ENCODE measurements around the gene ZYG11A. TPM values are rescaled to one million over a fixed set of nuclear protein-coding genes. Genes with fewer than 3 reads are reported as not detected.

ZYG11A gene
- total RNA-seq, 2 donors from 2014 or later, result 0.87 to 6.6 TPM

DNA sequence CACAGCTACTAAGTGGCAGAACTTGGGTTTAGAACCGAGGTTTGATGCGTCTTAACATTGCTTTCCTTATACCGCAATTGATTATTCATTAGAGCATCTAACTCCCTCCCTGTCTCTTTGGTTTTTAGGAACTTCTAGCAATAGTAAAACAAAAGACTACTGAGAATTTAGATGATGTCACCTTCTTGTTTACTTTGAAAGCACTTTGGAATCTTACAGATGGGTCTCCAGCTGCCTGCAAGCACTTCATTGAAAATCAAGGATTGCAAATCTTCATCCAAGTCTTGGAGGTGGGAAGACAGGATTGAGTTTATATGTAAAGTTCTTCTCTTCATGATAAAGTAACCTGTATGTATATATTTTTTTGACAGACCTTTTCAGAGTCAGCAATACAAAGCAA, 35.0 kb downstream of the ZYG11A start:
- intact Hi-C loops (cut with DNase I), result no loop called here
- no peaks in the 10 kb centered on the region for H3K36me3 ChIP-seq

DNA sequence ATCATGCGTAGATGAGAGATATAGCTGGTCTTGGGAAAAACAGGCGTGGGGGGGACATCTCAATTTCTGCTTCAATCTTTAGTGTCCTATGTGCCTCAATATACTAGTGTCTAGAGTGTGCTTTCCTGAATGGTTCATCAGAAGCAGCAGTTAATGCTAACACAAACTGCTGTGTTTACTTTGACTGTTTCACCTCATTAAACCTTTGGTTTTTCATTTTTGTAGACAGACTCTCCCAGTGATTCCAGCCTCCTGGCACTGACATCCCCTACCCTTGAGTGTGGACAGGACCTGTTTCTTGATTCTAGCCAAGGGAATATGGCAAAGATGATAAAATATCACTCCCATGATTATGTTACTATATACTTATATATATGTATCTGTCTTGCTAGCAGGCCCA, 37.6 kb downstream of the ZYG11A start:
- intact Hi-C loops (cut with DNase I), result no loop called here
- H3K27me3 ChIP-seq (replicated peaks; ENCODE audit: insufficient read depth), result no peaks in the 10 kb centered on the region
- no peaks in the 10 kb centered on the region for H3K4me1 ChIP-seq (replicated peaks)
- peak; percentile 51 for TF ChIP-seq POLR2AphosphoS5 (IDR thresholded peaks at IDR 0.05)
- no peak for TF ChIP-seq POLR2A (IDR thresholded peaks at IDR 0.05)
- no peaks in the 10 kb centered on the region for H3K36me3 ChIP-seq
- no peak for DNase-seq (ENCODE audit: low spot score)
- peak overlapping the region; percentile 32 to 54 for H3K27ac ChIP-seq
- 84% methylated on average over 2 of the region's 2 CpGs for WGBS
- H3K9me3 ChIP-seq, result no peaks in the 10 kb centered on the region
- no peak overlapping the region for H3K4me3 ChIP-seq

More for the DNA sequence above, 35.0 kb downstream of the ZYG11A start:
- H3K27ac ChIP-seq, result no peak overlapping the region
- no peak for DNase-seq (ENCODE audit: low spot score)
- no peaks in the 10 kb centered on the region for H3K27me3 ChIP-seq (replicated peaks; ENCODE audit: insufficient read depth)
- H3K4me1 ChIP-seq (replicated peaks), result no peaks in the 10 kb centered on the region
- no peak for TF ChIP-seq POLR2A (IDR thresholded peaks at IDR 0.05)
- TF ChIP-seq POLR2AphosphoS5 (IDR thresholded peaks at IDR 0.05), result no peak
- TF ChIP-seq, protein P1, sequence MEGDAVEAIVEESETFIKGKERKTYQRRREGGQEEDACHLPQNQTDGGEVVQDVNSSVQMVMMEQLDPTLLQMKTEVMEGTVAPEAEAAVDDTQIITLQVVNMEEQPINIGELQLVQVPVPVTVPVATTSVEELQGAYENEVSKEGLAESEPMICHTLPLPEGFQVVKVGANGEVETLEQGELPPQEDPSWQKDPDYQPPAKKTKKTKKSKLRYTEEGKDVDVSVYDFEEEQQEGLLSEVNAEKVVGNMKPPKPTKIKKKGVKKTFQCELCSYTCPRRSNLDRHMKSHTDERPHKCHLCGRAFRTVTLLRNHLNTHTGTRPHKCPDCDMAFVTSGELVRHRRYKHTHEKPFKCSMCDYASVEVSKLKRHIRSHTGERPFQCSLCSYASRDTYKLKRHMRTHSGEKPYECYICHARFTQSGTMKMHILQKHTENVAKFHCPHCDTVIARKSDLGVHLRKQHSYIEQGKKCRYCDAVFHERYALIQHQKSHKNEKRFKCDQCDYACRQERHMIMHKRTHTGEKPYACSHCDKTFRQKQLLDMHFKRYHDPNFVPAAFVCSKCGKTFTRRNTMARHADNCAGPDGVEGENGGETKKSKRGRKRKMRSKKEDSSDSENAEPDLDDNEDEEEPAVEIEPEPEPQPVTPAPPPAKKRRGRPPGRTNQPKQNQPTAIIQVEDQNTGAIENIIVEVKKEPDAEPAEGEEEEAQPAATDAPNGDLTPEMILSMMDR (IDR thresholded peaks at IDR 0.05), result no peak
- 93% methylated on average over 3 of the region's 3 CpGs for WGBS
- H3K9me3 ChIP-seq, result no peaks in the 10 kb centered on the region
- no peak overlapping the region for H3K4me3 ChIP-seq

DNA sequence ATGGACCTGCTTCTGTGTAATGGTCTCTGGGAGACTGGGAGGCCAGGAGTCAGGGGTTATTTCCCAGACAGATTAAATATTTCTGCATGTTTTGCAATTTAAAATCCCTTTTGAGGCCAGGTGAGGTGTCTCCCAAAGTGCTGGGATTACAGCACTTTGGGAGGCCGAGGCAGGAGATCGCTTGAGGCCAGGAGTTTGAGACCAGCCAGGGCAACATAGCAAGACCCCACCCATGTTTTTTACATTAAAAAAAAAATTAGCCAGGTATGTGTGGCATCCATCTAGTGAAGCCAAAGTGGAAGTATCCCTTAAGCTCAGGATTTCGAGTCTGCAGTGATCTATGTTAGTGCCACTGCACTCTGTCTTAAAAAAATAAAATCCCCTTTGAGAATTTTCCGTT, 44.9 kb downstream of the ZYG11A start:
- no peak overlapping the region for H3K27ac ChIP-seq

DNA sequence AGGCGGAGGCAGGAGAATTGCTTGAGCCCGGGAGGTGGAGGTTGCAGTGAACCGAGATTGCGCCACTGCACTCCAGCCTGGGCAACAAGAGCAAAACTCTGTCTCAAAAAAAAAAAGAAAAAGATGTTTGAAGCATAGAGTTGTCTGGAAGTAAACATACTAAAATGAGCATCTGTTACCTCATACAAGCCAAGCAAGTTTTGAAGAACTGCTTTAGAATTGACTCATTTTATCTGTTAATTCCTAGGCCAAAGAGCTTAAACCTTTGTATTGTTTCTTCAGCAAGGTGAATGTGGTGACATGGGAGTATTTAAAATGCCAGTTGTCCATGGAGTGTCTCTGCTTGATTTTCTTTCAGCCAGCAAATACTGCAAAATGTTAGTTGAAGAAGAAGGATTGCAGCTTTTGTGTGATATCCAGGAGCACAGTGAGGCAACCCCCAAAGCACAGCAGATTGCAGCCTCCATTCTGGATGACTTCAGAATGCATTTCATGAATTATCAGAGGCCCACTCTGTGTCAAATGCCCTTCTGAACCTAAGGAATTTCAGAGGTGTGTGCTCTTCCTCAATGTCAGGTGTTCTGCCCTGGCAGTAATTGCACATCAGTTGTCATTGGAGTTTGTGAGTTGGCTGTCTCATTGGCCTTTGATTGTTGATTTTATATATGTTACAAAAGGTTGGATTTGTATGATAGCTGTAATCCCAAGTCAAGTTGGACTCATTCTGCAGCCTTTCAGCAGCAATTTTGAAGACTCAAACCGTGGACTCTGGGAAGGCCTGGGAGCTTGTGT, 50.1 kb downstream of the ZYG11A start:
- H3K27ac ChIP-seq, result no peak overlapping the region
- WGBS, result 94% methylated on average over 5 of the region's 5 CpGs
- intact Hi-C loops (cut with DNase I), result no loop called here
- H3K27me3 ChIP-seq (replicated peaks; ENCODE audit: insufficient read depth), result no peaks in the 10 kb centered on the region
- H3K4me1 ChIP-seq (replicated peaks), result no peaks in the 10 kb centered on the region
- H3K9me3 ChIP-seq, result no peaks in the 10 kb centered on the region
- no peak for DNase-seq (ENCODE audit: low spot score)
- no peaks in the 10 kb centered on the region for H3K36me3 ChIP-seq
- TF ChIP-seq POLR2A (IDR thresholded peaks at IDR 0.05), result no peak
- TF ChIP-seq, protein P1 (IDR thresholded peaks at IDR 0.05), result no peak
- TF ChIP-seq POLR2AphosphoS5 (IDR thresholded peaks at IDR 0.05), result no peak
- H3K4me3 ChIP-seq, result no peak overlapping the region

More for the DNA sequence above, 44.9 kb downstream of the ZYG11A start:
- WGBS, result 78% methylated on average over 4 of the region's 4 CpGs
- Histone ChIP-seq H3K9me3 (no peaks in the 10 kb centered on the region), H3K36me3 (no peaks in the 10 kb centered on the region), H3K27me3 (replicated peaks; ENCODE audit: insufficient read depth) (no peaks in the 10 kb centered on the region), H3K4me1 (replicated peaks) (no peaks in the 10 kb centered on the region), H3K4me3 (no peak overlapping the region)
- DNase-seq (ENCODE audit: low spot score), result no peak
- intact Hi-C loops (cut with DNase I), result no loop called here
- TF ChIP-seq POLR2A (IDR thresholded peaks at IDR 0.05) (no peak), POLR2AphosphoS5 (IDR thresholded peaks at IDR 0.05) (no peak)
- TF ChIP-seq, protein P1 (IDR thresholded peaks at IDR 0.05), result no peak

DNA sequence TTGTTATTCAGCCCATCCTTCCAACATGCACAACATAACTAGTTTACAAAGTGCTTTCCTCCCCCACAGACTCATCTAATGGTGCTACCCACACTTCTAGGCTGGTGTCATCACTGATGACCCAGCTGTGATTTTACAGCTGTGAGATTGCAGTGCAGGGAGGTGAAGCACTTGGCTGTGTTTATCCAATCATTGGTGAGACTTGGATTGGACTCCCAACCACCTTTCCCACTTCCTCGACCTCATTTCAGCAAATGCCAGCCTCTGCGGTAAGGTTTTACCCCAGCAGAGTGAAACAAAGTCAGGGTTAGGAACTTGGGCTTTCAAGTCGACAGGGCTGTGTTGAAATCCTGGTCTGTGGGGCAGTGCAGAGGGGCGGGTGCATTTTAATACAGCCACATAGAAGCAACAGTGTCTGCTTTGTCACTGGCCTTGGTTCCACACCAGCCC, 56.9 kb downstream of the ZYG11A start:
- Histone ChIP-seq H3K4me1 (replicated peaks) (no peaks in the 10 kb centered on the region), H3K27me3 (replicated peaks; ENCODE audit: insufficient read depth) (no peaks in the 10 kb centered on the region), H3K36me3 (no peaks in the 10 kb centered on the region), H3K9me3 (no peaks in the 10 kb centered on the region), H3K4me3 (no peak overlapping the region), H3K27ac (no peak overlapping the region)
- intact Hi-C loops (cut with DNase I), result no loop called here
- TF ChIP-seq POLR2AphosphoS5 (IDR thresholded peaks at IDR 0.05) (no peak), POLR2A (IDR thresholded peaks at IDR 0.05) (no peak)
- TF ChIP-seq, protein P1 (IDR thresholded peaks at IDR 0.05), result no peak
- DNase-seq (ENCODE audit: low spot score), result no peak
- 43% methylated on average over 4 of the region's 4 CpGs for WGBS

All from prostate gland (tissue), 2 donors.